ENCODE data around the gene GALNT17. TPM values are rescaled to one million over a fixed set of nuclear protein-coding genes. Genes with fewer than 3 reads are reported as not detected.

The GALNT17 gene
- total RNA-seq, 1 experiment from 2014 or later = not detected

DNA sequence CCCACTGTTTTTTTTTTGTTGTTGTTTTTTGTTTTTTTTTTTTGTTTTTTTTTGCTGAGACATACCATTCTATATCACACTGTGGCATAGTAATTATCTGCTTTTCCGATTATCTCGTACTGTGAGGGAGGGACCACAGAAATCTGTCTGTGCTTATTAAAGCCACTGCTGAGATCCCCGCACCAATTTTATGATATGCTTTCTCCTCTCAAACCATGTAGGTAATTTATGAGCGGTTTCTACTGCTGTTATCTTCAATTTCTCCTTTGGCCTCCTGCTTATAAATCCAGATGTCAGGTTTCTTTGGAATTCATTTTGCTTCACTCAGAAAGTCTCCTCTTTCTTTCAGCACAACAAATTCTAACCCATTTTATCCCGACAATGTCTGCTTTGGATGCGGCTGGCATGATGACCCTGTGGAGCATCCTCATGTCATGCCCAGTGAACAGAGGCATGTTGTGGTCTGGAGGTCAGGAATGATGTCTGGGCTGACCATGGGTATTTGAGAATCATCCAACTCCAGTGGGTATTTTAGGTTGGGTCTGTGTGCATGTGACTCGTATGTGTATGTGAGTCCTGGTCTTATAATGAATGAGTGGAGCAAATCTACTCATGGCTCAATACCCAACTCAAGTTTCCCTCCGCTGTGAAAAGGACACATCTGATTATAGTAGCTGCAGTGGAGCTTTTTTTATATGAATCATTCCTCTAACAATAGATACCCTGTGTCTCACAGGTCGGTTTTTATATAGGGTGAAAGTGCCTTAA is 213.4 kb downstream of the GALNT17 start:
- ChIA-PET CTCF (no interaction called here), POLR2A (ENCODE audit: unreplicated experiment) (no interaction called here)
- no peaks in the 10 kb centered on the region for H3K79me2 ChIP-seq (ENCODE audit: low read depth)
- no peaks in the 10 kb centered on the region for H3K4me1 ChIP-seq (replicated peaks; ENCODE audit: insufficient read depth)
- no peak for DNase-seq
- H3K27me3 ChIP-seq (ENCODE audit: insufficient read depth, low read depth) = no peaks in the 10 kb centered on the region
- H3K36me3 ChIP-seq (ENCODE audit: low read depth) = no peaks in the 10 kb centered on the region
- intact Hi-C loops (cut with micrococcal nuclease; ENCODE audit: unreplicated experiment) = no loop called here
- H3K4me2 ChIP-seq = no peak overlapping the region
- H3F3A ChIP-seq (ENCODE audit: insufficient read depth, low read depth) = no peaks in the 10 kb centered on the region
- H3K9me3 ChIP-seq (ENCODE audit: insufficient read depth, low read depth) = no peaks in the 10 kb centered on the region
- TF ChIP-seq EZH2 (IDR thresholded peaks at IDR 0.05; ENCODE audit: low read depth) = no peak
- TF ChIP-seq CTCF (conservative IDR thresholded peaks at IDR 0.05) = no peak
- H3K4me3 ChIP-seq = no peak overlapping the region
- no peaks in the 10 kb centered on the region for H3K9me2 ChIP-seq (ENCODE audit: insufficient read depth)
- no peak overlapping the region for H3K27ac ChIP-seq
- BruUV-seq (replicated peaks) = no TSS peak
- H2AFZ ChIP-seq = no peak overlapping the region
- H4K20me1 ChIP-seq (ENCODE audit: insufficient read depth) = no peaks in the 10 kb centered on the region

- H3K4me1 ChIP-seq (replicated peaks; ENCODE audit: insufficient read depth) = no peaks in the 10 kb centered on the region
- no peaks in the 10 kb centered on the region for H4K20me1 ChIP-seq (ENCODE audit: insufficient read depth)
- no peaks in the 10 kb centered on the region for H3K9me3 ChIP-seq (ENCODE audit: insufficient read depth, low read depth)
- intact Hi-C loops (cut with micrococcal nuclease; ENCODE audit: unreplicated experiment) = no loop called here
- no peaks in the 10 kb centered on the region for H3K27me3 ChIP-seq (ENCODE audit: insufficient read depth, low read depth)
- H3K4me3 ChIP-seq = no peak overlapping the region
- POLR2A ChIA-PET (ENCODE audit: unreplicated experiment) = no interaction called here
- H3K36me3 ChIP-seq (ENCODE audit: low read depth) = no peaks in the 10 kb centered on the region
- no peak for DNase-seq
- CTCF ChIA-PET = no interaction called here
- no peak overlapping the region for H3K27ac ChIP-seq
- TF ChIP-seq EZH2 (IDR thresholded peaks at IDR 0.05; ENCODE audit: low read depth) = no peak
- no peak for TF ChIP-seq CTCF (conservative IDR thresholded peaks at IDR 0.05)
- H3K4me2 ChIP-seq = no peak overlapping the region
- H2AFZ ChIP-seq = no peak overlapping the region
- no TSS peak for BruUV-seq (replicated peaks)
- no peaks in the 10 kb centered on the region for H3K79me2 ChIP-seq (ENCODE audit: low read depth)
- no peaks in the 10 kb centered on the region for H3F3A ChIP-seq (ENCODE audit: insufficient read depth, low read depth)
- H3K9me2 ChIP-seq (ENCODE audit: insufficient read depth) = no peaks in the 10 kb centered on the region
Observed at GRCh38 chr7:71348821-71349681, 217.1 kb downstream of the GALNT17 start.

DNA sequence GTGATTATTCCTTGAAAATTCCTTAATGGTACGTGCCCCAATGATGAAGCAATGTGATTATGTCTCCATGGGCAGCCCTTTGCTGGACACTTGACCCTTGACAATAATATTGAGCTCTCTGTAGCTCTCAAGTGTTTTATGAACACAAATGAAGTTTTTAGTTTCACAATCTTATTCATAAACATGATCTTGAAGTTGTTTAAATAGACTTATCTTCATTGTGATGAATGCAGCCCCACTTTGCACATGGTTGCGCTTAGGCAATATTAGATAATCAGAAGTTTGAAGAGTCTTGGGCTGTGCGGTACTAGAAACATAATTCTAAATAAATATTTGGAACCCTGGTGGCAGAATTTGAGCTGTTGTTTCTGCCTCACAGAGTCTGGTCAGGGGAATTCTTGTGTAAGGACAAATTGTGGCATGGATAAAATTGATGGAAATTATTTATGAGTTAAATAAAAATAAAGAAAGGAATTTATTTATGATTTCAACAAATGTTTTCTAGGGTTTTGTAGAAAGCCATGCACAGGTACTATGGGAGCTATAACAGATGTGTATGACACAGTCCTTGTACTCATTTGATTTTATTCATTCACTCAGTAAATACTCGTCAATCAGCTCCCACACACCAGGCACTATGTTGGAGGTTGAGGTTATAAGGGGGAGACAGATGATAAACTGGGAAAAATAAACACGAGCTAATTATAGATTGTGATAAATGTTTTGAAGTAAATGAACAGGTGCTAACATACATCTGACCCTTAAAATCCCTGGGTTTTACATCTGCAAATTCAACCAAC is 217.9 kb downstream of the GALNT17 start:
- H2AFZ ChIP-seq = no peak overlapping the region
- H3K36me3 ChIP-seq (ENCODE audit: low read depth) = no peaks in the 10 kb centered on the region
- no peaks in the 10 kb centered on the region for H3F3A ChIP-seq (ENCODE audit: insufficient read depth, low read depth)
- H3K4me1 ChIP-seq (replicated peaks; ENCODE audit: insufficient read depth) = no peaks in the 10 kb centered on the region
- no peaks in the 10 kb centered on the region for H3K79me2 ChIP-seq (ENCODE audit: low read depth)
- no peaks in the 10 kb centered on the region for H3K9me2 ChIP-seq (ENCODE audit: insufficient read depth)
- no peak overlapping the region for H3K27ac ChIP-seq
- CTCF ChIA-PET = no interaction called here
- intact Hi-C loops (cut with micrococcal nuclease; ENCODE audit: unreplicated experiment) = no loop called here
- TF ChIP-seq CTCF (conservative IDR thresholded peaks at IDR 0.05) = no peak
- TF ChIP-seq EZH2 (IDR thresholded peaks at IDR 0.05; ENCODE audit: low read depth) = no peak
- H3K27me3 ChIP-seq (ENCODE audit: insufficient read depth, low read depth) = no peaks in the 10 kb centered on the region
- H3K9me3 ChIP-seq (ENCODE audit: insufficient read depth, low read depth) = no peaks in the 10 kb centered on the region
- no TSS peak for BruUV-seq (replicated peaks)
- H3K4me2 ChIP-seq = no peak overlapping the region
- no peak for DNase-seq
- H4K20me1 ChIP-seq (ENCODE audit: insufficient read depth) = no peaks in the 10 kb centered on the region
- POLR2A ChIA-PET (ENCODE audit: unreplicated experiment) = no interaction called here
- H3K4me3 ChIP-seq = no peak overlapping the region
